Neural cell (in vitro differentiated cells): Measurements from ENCODE around the gene SH3GL1. TPM values are rescaled to one million over a fixed set of nuclear protein-coding genes. Genes with fewer than 3 reads are reported as not detected.

Experiments used
- H2AFZ ChIP-seq: fragments of 200-600, 300-800 bp; sonication (generic), shearing (Covaris generic); 2 replicates; pipeline ENCODE4 v1.6.0; 2014; ENCODE audit warnings: low read depth, mild to moderate bottlenecking, antibody characterized with exemption, low read length, moderate library complexity
- H3F3A ChIP-seq: fragments of 200-600 bp; shearing (Covaris generic); 2 replicates; pipeline ENCODE4 v1.6.1; 2016; ENCODE audit warnings: mild to moderate bottlenecking, moderate library complexity, mixed read lengths, antibody characterized with exemption, low read length; ENCODE audit not compliant: insufficient read depth, poor library complexity, severe bottlenecking
- H3K27ac ChIP-seq: fragments of 200-600, 300-800 bp; sonication (generic), shearing (Covaris generic); 2 replicates; pipeline ENCODE4 v1.5.1; 2014; ENCODE audit warnings: mild to moderate bottlenecking, low read length, moderate library complexity
- H3K27me3 ChIP-seq: fragments of 300-800, 200-600 bp; sonication (generic), shearing (Covaris generic); 2 replicates; pipeline ENCODE4 v1.6.0; 2014; ENCODE audit warnings: mild to moderate bottlenecking, low read depth, low read length, moderate library complexity; ENCODE audit not compliant: insufficient read depth
- H3K36me3 ChIP-seq: fragments of 300-800, 200-600 bp; sonication (generic), shearing (Covaris generic); 2 replicates; pipeline ENCODE4 v1.5.1; 2014; ENCODE audit warnings: mild to moderate bottlenecking, antibody characterized with exemption, low read length, moderate library complexity; ENCODE audit not compliant: insufficient read depth
- H3K4me2 ChIP-seq: fragments of 300-800, 200-600 bp; sonication (generic), shearing (Covaris generic); 2 replicates; pipeline ENCODE4 v1.6.0; 2014; ENCODE audit warnings: mild to moderate bottlenecking, low read length
- H3K4me3 ChIP-seq: fragments of 300-800, 200-600 bp; sonication (generic), shearing (Covaris generic); 2 replicates; pipeline ENCODE4 v1.5.1; 2014; ENCODE audit warnings: mild to moderate bottlenecking, low read length, moderate library complexity
- H3K79me2 ChIP-seq: fragments of 200-600 bp; shearing (Covaris generic); replicated peaks from 2 replicates; pipeline ENCODE4 v1.6.0; 2014; ENCODE audit warnings: mild to moderate bottlenecking, low read length, moderate library complexity; ENCODE audit not compliant: insufficient read depth
- H3K9ac ChIP-seq: fragments of 300-800, 200-600 bp; sonication (generic), shearing (Covaris generic); 2 replicates; pipeline ENCODE4 v1.6.1; 2016; ENCODE audit warnings: mild to moderate bottlenecking, low read length, mixed read lengths
- H3K9me2 ChIP-seq: fragments of 200-600 bp; shearing (Covaris generic); 2 replicates; pipeline ENCODE4 v1.6.1; 2016; ENCODE audit warnings: mild to moderate bottlenecking, low read length, mixed read lengths; ENCODE audit not compliant: insufficient read depth
- H3K9me3 ChIP-seq: fragments of 200-600, 300-800 bp; sonication (generic), shearing (Covaris generic); 2 replicates; pipeline ENCODE4 v1.6.1; 2016; ENCODE audit warnings: mild to moderate bottlenecking, mixed run types, low read length, moderate library complexity, mixed read lengths
- H4K20me1 ChIP-seq: fragments of 200-600 bp; shearing (Covaris generic); 2 replicates; pipeline ENCODE4 v1.6.1; 2016; ENCODE audit warnings: mild to moderate bottlenecking, mixed run types; ENCODE audit not compliant: insufficient read depth
- EP300 ChIP-seq: fragments of 450-650 bp; conservative IDR thresholded peaks from 2 replicates; pipeline ENCODE4 v1.6.1; 2014; ENCODE audit warnings: antibody characterized with exemption, mild to moderate bottlenecking, moderate library complexity; ENCODE audit not compliant: poor library complexity, severe bottlenecking
- EZH2 ChIP-seq: fragments of 200-600, 300-800 bp; shearing (Covaris generic), sonication (generic); IDR thresholded peaks from 2 replicates; pipeline ENCODE4 v1.6.1; 2014; ENCODE audit warnings: antibody characterized with exemption, low read length, borderline replicate concordance, mild to moderate bottlenecking; ENCODE audit not compliant: insufficient read depth, poor library complexity, severe bottlenecking
- MXI1 ChIP-seq: fragments of 450-650 bp; conservative IDR thresholded peaks from 2 replicates; pipeline ENCODE4 v1.6.1; 2014; ENCODE audit warnings: antibody characterized with exemption, mild to moderate bottlenecking; ENCODE audit not compliant: poor library complexity, severe bottlenecking
- POLR2AphosphoS5 ChIP-seq: IDR thresholded peaks from 2 replicates; pipeline ENCODE4 v1.6.1; 2012
- RAD21 ChIP-seq: fragments of 450-650 bp; conservative IDR thresholded peaks from 2 replicates; pipeline ENCODE4 v1.6.1; 2014; ENCODE audit warnings: antibody characterized with exemption, mild to moderate bottlenecking, moderate library complexity
- REST ChIP-seq: IDR thresholded peaks from 2 replicates; pipeline ENCODE4 v1.6.1; 2012; ENCODE audit warnings: borderline replicate concordance
- SMC3 ChIP-seq: fragments of 450-650 bp; conservative IDR thresholded peaks from 2 replicates; pipeline ENCODE4 v1.6.1; 2014; ENCODE audit warnings: antibody characterized with exemption, mild to moderate bottlenecking, moderate library complexity; ENCODE audit not compliant: poor library complexity
- TAF1 ChIP-seq: IDR thresholded peaks from 2 replicates; pipeline ENCODE4 v1.6.1; 2012; ENCODE audit warnings: low read depth
- polyA plus RNA-seq: library from polyadenylated mRNA; depleted of rRNA; stranded (reverse); fragments of >200 nt; gene quantifications from 2 replicates; pipeline ENCODE4 v1.2.3, GENCODE V29; 2014
- TF ChIP-seq, protein P1 (sequence below): fragments of 450-650 bp; IDR thresholded peaks from 2 replicates; pipeline ENCODE4 v1.5.1; 2014; ENCODE audit warnings: antibody characterized with exemption, mild to moderate bottlenecking, moderate library complexity; ENCODE audit not compliant: poor library complexity, severe bottlenecking

SH3GL1 gene
- polyA plus RNA-seq, 1 donor from 2014 or later = 25.2 TPM

- Histone ChIP-seq H3K9ac (no peak overlapping the region), H3K36me3 (no peaks in the 10 kb centered on the region), H3K79me2 (peaks cover 4% of the 10 kb centered on the region), H2AFZ (no peak overlapping the region), H3K9me3 (no peaks in the 10 kb centered on the region), H3K4me3 (no peak overlapping the region), H3K27me3 (no peaks in the 10 kb centered on the region), H4K20me1 (no peaks in the 10 kb centered on the region), H3K9me2 (no peaks in the 10 kb centered on the region), H3F3A (no peaks in the 10 kb centered on the region), H3K27ac (no peak overlapping the region), H3K4me2 (no peak overlapping the region)
- TF ChIP-seq SMC3 = no peak
- TF ChIP-seq RAD21 = no peak
- TF ChIP-seq MXI1 = no peak
- TF ChIP-seq TAF1 = no peak
- TF ChIP-seq POLR2AphosphoS5 = no peak
- no peak for TF ChIP-seq EZH2
- TF ChIP-seq, protein P1, sequence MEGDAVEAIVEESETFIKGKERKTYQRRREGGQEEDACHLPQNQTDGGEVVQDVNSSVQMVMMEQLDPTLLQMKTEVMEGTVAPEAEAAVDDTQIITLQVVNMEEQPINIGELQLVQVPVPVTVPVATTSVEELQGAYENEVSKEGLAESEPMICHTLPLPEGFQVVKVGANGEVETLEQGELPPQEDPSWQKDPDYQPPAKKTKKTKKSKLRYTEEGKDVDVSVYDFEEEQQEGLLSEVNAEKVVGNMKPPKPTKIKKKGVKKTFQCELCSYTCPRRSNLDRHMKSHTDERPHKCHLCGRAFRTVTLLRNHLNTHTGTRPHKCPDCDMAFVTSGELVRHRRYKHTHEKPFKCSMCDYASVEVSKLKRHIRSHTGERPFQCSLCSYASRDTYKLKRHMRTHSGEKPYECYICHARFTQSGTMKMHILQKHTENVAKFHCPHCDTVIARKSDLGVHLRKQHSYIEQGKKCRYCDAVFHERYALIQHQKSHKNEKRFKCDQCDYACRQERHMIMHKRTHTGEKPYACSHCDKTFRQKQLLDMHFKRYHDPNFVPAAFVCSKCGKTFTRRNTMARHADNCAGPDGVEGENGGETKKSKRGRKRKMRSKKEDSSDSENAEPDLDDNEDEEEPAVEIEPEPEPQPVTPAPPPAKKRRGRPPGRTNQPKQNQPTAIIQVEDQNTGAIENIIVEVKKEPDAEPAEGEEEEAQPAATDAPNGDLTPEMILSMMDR = no peak
- no peak for TF ChIP-seq EP300
- TF ChIP-seq REST = no peak
These were observed 14.1 kb downstream of the SH3GL1 start for GRCh38 chr19:4386041-4386782.

- H3K4me2 ChIP-seq = no peak overlapping the region
- H3F3A ChIP-seq = no peaks in the 10 kb centered on the region
These were observed 14.9 kb downstream of the SH3GL1 start for GRCh38 chr19:4385291-4386040.

More at GRCh38 chr19:4385291-4386040, 14.9 kb downstream of the SH3GL1 start:
- H3K9ac ChIP-seq = no peak overlapping the region
- TF ChIP-seq TAF1 (no peak), REST (no peak), SMC3 (no peak), EP300 (no peak), POLR2AphosphoS5 (no peak), EZH2 (no peak), RAD21 (no peak), MXI1 (no peak)
- no peaks in the 10 kb centered on the region for H3K9me3 ChIP-seq
- no peak overlapping the region for H3K27ac ChIP-seq
- H3K9me2 ChIP-seq = no peaks in the 10 kb centered on the region
- no peak overlapping the region for H2AFZ ChIP-seq
- no peaks in the 10 kb centered on the region for H4K20me1 ChIP-seq
- H3K27me3 ChIP-seq = no peaks in the 10 kb centered on the region
- H3K36me3 ChIP-seq = no peaks in the 10 kb centered on the region
- peaks cover 4% of the 10 kb centered on the region for H3K79me2 ChIP-seq
- H3K4me3 ChIP-seq = no peak overlapping the region
